ENCODE measurements around the gene RGS16.
A peak's percentile ranks its signal among the peaks of the same experiment; 100 is the strongest.

RGS16 gene

GRCh38 chr1:182616130-182617013, 12.2 kb upstream of the RGS16 start (continued):
- 0 out of 2 replicates have a peak, but pooled peaks have one; percentile 12 for TF ChIP-seq ZNF280D (tag by site-specific recombination; IDR thresholded peaks at IDR 0.05)
- peak; percentile 61; the same call in 1 of the 2 replicates for TF ChIP-seq KLF10 (tag by site-specific recombination; IDR thresholded peaks at IDR 0.05)
- 0 out of 2 replicates have a peak, but pooled peaks have one; percentile 5 for TF ChIP-seq ZNF530 (tag by site-specific recombination; IDR thresholded peaks at IDR 0.05; ENCODE audit: low read depth)
- TF ChIP-seq KLF17 (tag by site-specific recombination; IDR thresholded peaks at IDR 0.05): peak; percentile 86
- 0 out of 2 replicates have a peak, but pooled peaks have one; percentile 17 for TF ChIP-seq KLF9 (tag by site-specific recombination; IDR thresholded peaks at IDR 0.05; ENCODE audit: low read depth)
- peak; percentile 99 for TF ChIP-seq ZSCAN4 (tag by site-specific recombination; IDR thresholded peaks at IDR 0.05)
- peak; percentile 95 for TF ChIP-seq FEZF1 (tag by site-specific recombination; IDR thresholded peaks at IDR 0.05)
- TF ChIP-seq ZNF747 (tag by site-specific recombination; IDR thresholded peaks at IDR 0.05): no peak
- peak; percentile 95 for TF ChIP-seq INSM2 (tag by site-specific recombination; IDR thresholded peaks at IDR 0.05)
- peak; percentile 90 for TF ChIP-seq ZBTB6 (tag by site-specific recombination; IDR thresholded peaks at IDR 0.05)
- peak; percentile 98 for TF ChIP-seq ZIC2 (tag by site-specific recombination; IDR thresholded peaks at IDR 0.05)
- TF ChIP-seq ZNF292 (tag by site-specific recombination; IDR thresholded peaks at IDR 0.05; ENCODE audit: borderline replicate concordance, low read depth): no peak
- TF ChIP-seq ZBTB48 (tag by site-specific recombination; IDR thresholded peaks at IDR 0.05): peak; percentile 68; the same call in 1 of the 2 replicates
- no peak for TF ChIP-seq ZNF404 (tag by site-specific recombination; IDR thresholded peaks at IDR 0.05)
- peak; percentile 24; the same call in 1 of the 2 replicates for TF ChIP-seq ZNF623 (tag by site-specific recombination; IDR thresholded peaks at IDR 0.05)
- TF ChIP-seq GLIS1 (tag by site-specific recombination; IDR thresholded peaks at IDR 0.05): peak; percentile 94
- no peak for TF ChIP-seq SALL2 (tag by site-specific recombination; IDR thresholded peaks at IDR 0.05; ENCODE audit: borderline replicate concordance)
- TF ChIP-seq PATZ1 (tag by site-specific recombination; IDR thresholded peaks at IDR 0.05): peak; percentile 99
- peak; percentile 99 for TF ChIP-seq ZBTB44 (tag by site-specific recombination; IDR thresholded peaks at IDR 0.05)
- TF ChIP-seq ZSCAN23 (tag by site-specific recombination; IDR thresholded peaks at IDR 0.05): peak; percentile 92
- peak; percentile 98 for TF ChIP-seq ZBTB10 (tag by site-specific recombination; IDR thresholded peaks at IDR 0.05)

Measured in HEK293 (cell line).